GM12878 (cell line): Measurements from ENCODE around the gene SPN. TPM values are rescaled to one million over a fixed set of nuclear protein-coding genes. Genes with fewer than 3 reads are reported as not detected.

Experiments used
- ATAC-seq: fragments of 200-7000 bp; cut with Tn5 transposase; 3 replicates; pipeline ENCODE4 v1.9.1; 2020; ENCODE audit warnings: mild to moderate bottlenecking, moderate library complexity
- BruUV-seq: library from RNA; stranded (reverse); fragments of 400-500 nt; replicated peaks from 2 replicates; lab custom pipeline; 2021; lab: Mats Ljungman, UMichigan
- CTCF ChIA-PET: fragments of 300-600 bp; sonication (Branson Sonifier 250); formaldehyde crosslinking; extraction: SDS; loops from one replicate; lab custom pipeline; 2021; ENCODE audit warnings: inconsistent platforms; lab: Yijun Ruan, JAX
- POLR2A ChIA-PET: fragments of 350-600 bp; formaldehyde crosslinking; extraction: SDS; loops from one replicate; lab custom pipeline; 2021; ENCODE audit warnings: inconsistent platforms; lab: Charles Lee
- RAD21 ChIA-PET: fragments of 300-600 bp; sonication (Branson Sonifier 250); formaldehyde crosslinking; loops from one replicate; lab custom pipeline; 2023; ENCODE audit warnings: antibody characterized with exemption; ENCODE audit not compliant: unreplicated experiment; lab: Charles Lee
- SMC1A ChIA-PET: fragments of 300-600 bp; sonication (Branson Sonifier 250); formaldehyde crosslinking; loops from one replicate; lab custom pipeline; 2023; ENCODE audit not compliant: unreplicated experiment, uncharacterized antibody; lab: Charles Lee
- DNase-seq: peaks from one replicate; pipeline ENCODE4 v3.0.0-alpha.2; 2011; ENCODE audit warnings: low read depth, low spot score
- FAIRE-seq: peaks from 3 replicates; lab custom pipeline; 2011; peaks lifted over from hg19 to GRCh38; lab: Jason Lieb, UNC
- H2AFZ ChIP-seq: 2 replicates; pipeline ENCODE4 v1.6.0; 2011; ENCODE audit warnings: low read depth, low read length, control low read depth; ENCODE audit not compliant: control insufficient read depth
- H3K27ac ChIP-seq: 2 replicates; pipeline ENCODE4 v1.5.1; 2011; ENCODE audit warnings: control low read depth; ENCODE audit not compliant: control insufficient read depth, insufficient read depth
- H3K27me3 ChIP-seq, 2 experiments: replicated peaks in 1 of 2; 2 replicates each; pipeline versions ENCODE4 v1.6.0 to v1.6.1; 2011; ENCODE audit warnings: low read length in 1 of 2; ENCODE audit not compliant: control insufficient read depth in 2 of 2, insufficient read depth in 2 of 2
- H3K36me3 ChIP-seq, 2 experiments: 2 replicates each; pipeline ENCODE4 v1.5.1; 2011; ENCODE audit warnings: low read length in 1 of 2; ENCODE audit not compliant: control insufficient read depth in 2 of 2, insufficient read depth in 2 of 2
- H3K4me1 ChIP-seq: 2 replicates; pipeline ENCODE4 v1.6.1; 2011; ENCODE audit warnings: mild to moderate bottlenecking, low read length, moderate library complexity, mixed read lengths; ENCODE audit not compliant: control insufficient read depth, insufficient read depth
- H3K4me2 ChIP-seq: 2 replicates; pipeline ENCODE4 v1.6.0; 2011; ENCODE audit warnings: control low read depth; ENCODE audit not compliant: control insufficient read depth, insufficient read depth
- H3K4me3 ChIP-seq: fragments of 200-600 bp; sonication (generic); 2 replicates; pipeline ENCODE4 v1.5.1; 2016
- H3K79me2 ChIP-seq: 2 replicates; pipeline ENCODE4 v1.6.0; 2011; ENCODE audit warnings: low read length; ENCODE audit not compliant: control insufficient read depth, insufficient read depth
- H3K9ac ChIP-seq: 2 replicates; pipeline ENCODE4 v1.8.0; 2011; ENCODE audit warnings: low read length, control low read depth, mixed read lengths; ENCODE audit not compliant: control insufficient read depth, insufficient read depth
- H3K9me3 ChIP-seq: replicated peaks from 3 replicates; pipeline ENCODE4 v1.5.1; 2011; ENCODE audit warnings: mild to moderate bottlenecking, low read length; ENCODE audit not compliant: control insufficient read depth, insufficient read depth
- H4K20me1 ChIP-seq: 2 replicates; pipeline ENCODE4 v1.6.0; 2011; ENCODE audit not compliant: control insufficient read depth, insufficient read depth
- CBX5 ChIP-seq: sonication (generic); IDR thresholded peaks from 2 replicates; pipeline ENCODE4 v1.6.1; 2016; ENCODE audit warnings: low read depth, moderate library complexity, mild to moderate bottlenecking, inconsistent platforms
- PAX5 ChIP-seq: IDR thresholded peaks from 2 replicates; pipeline ENCODE4 v1.6.1; 2011; ENCODE audit warnings: low read depth, low read length, borderline replicate concordance
- POLR2AphosphoS5 ChIP-seq: IDR thresholded peaks from 2 replicates; pipeline ENCODE4 v1.6.1; 2011; ENCODE audit warnings: mild to moderate bottlenecking, low read length, inconsistent platforms
- ZNF217 ChIP-seq: fragments of 450-650 bp; IDR thresholded peaks from 2 replicates; pipeline ENCODE4 v1.6.1; 2017; ENCODE audit warnings: antibody characterized with exemption, mild to moderate bottlenecking
- WGBS: methylation state at CpG from one replicate; pipeline ENCODE4 v1.1.6; 2016; ENCODE audit warnings: low lambda C conversion rate; ENCODE audit not compliant: insufficient replicate concordance, insufficient coverage; ENCODE audit errors: missing lambda C conversion rate; 5-methylcytosine and 5-hydroxymethylcytosine counted together
- in situ Hi-C: fragments of 300-500 bp; cut with MboI; formaldehyde crosslinking; loops from 9 replicates; pipeline ENCODE4 v1.14.3; 2018; ENCODE audit warnings: mixed read lengths
- intact Hi-C: fragments of 100-400 bp; cut with micrococcal nuclease; formaldehyde crosslinking; loops from one replicate; pipeline ENCODE4 v1.14.2; 2022; ENCODE audit not compliant: unreplicated experiment
- polyA plus RNA-seq, 11 experiments: library from polyadenylated mRNA; depleted of rRNA in 4 of 11; unstranded in 6 of 11; stranded (reverse) in 5 of 11; fragments of >200 nt; fragmentation: Nextera tagmentation in 4 of 11; fragmentation: Illumina TruSeq in 1 of 11; extraction: Ambion mirVana in 4 of 11; extraction: Trizol in 1 of 11; gene quantifications; 1 replicate in 1 of 11; 2 replicates in 10 of 11; pipeline versions ENCODE4 v1.2.1 to v1.2.3, GENCODE V29; 2011 to 2016; ENCODE audit warnings: inconsistent platforms in 2 of 11, missing spikeins in 2 of 11, low read depth in 1 of 11
- total RNA-seq, 4 experiments: library from RNA; depleted of rRNA in 3 of 4; stranded (reverse); fragments of >200 nt in 3 of 4; fragmentation: Illumina TruSeq in 1 of 4; extraction: Trizol in 1 of 4; gene quantifications; 2 replicates each; pipeline versions ENCODE4 v1.2.1 to v1.2.3, GENCODE V29; 2013 to 2021
- TF ChIP-seq, protein P1 (sequence below): fragments of 450-650 bp; IDR thresholded peaks from 2 replicates; pipeline ENCODE4 v1.6.1; 2017; ENCODE audit warnings: low read depth, mild to moderate bottlenecking, moderate library complexity

Gene SPN
- total and polyA plus RNA-seq, 10 of the 15 experiments (the other 5 are each of a cell fraction or from before 2014, with no cell fraction given): 16.2 to 173 (median 92.7) TPM

DNA sequence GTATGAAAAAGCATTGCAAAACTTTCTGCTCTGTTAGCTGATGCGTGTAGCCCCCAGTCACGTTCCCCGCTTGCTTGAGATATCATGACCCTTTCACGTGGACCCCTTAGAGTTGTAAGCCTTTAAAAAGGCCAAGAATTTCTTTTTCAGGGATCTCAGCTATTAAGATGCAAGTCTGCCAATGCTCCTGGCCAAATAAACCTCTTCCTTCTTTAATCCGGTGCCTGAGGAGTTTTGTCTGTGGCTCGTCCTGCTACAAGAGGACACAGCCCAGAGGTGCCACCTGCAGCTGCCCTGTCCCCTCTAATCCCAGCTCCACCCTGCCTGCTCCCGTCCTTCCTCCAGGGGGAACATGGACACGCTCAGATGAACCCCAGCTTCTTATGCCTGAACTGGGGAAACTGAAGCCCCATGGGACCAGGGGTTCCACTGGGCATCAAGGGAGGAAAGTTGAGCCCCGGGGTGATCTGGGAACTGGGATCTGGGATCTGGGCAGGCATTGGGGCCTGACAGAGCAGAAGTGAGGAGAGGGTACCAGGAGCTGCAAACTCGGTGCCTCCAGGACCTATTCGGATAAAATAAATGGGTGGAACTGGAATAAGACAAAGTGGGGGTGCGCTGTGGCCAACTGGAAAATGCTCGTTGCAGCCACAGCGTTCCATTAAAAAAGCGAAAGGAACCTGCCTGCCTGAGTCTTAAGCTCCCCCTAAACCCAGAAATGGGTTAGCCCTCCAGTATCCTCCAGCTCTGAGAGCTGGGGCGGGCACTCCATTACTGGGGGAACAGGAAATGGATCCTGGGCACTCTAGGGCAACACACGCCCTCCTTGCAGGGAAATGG lies 35.7 kb downstream of the SPN start:
- Histone ChIP-seq H3K27ac (no peak overlapping the region), H3K79me2 (no peaks in the 10 kb centered on the region), H2AFZ (no peak overlapping the region), H3K4me3 (no peak overlapping the region), H3K9me3 (peaks cover 1% of the 10 kb centered on the region; the same call in 2 of the 3 replicates), H3K36me3 (no peaks in the 10 kb centered on the region; a peak in 1 of 4 replicates), H4K20me1 (no peaks in the 10 kb centered on the region), H3K27me3 (no peaks in the 10 kb centered on the region), H3K4me2 (no peak overlapping the region), H3K9ac (no peak overlapping the region), H3K4me1 (peaks cover 13% of the 10 kb centered on the region)
- ChIA-PET CTCF (interaction anchor here (0.7 to 5.2 kb wide), 10 partner anchors 10 to 150 kb away, joined by 3 to 27 read pairs (median 6); partner anchors contain the start of genes PAGR1 and SPN), RAD21 (interaction anchor here (1.0 to 2.2 kb wide), 5 partner anchors 19 to 86 kb away, joined by 3 to 5 read pairs (median 4); partner anchors contain the start of gene SPN), SMC1A (interaction anchor here (1.1 to 2.8 kb wide), 5 partner anchors 9 to 149 kb away, joined by 3 to 11 read pairs (median 7); no protein-coding TSS in a partner anchor), POLR2A (interaction anchor here (0.8 to 1.1 kb wide), 2 partner anchors 24 to 53 kb away, joined by 3 read pairs; no protein-coding TSS in a partner anchor)
- 65% methylated on average over 17 of the region's 17 CpGs for WGBS
- intact Hi-C loops: no loop called here
- DNase-seq: no peak
- ATAC-seq: no peak
- in situ Hi-C loops: loop anchor here (5.0 kb wide), 1 partner anchor 329 kb away; no protein-coding TSS in a partner anchor
- no peak for FAIRE-seq
- TF ChIP-seq CBX5 (0 out of 2 replicates have a peak, but pooled peaks have one; percentile 60), PAX5 (peak; percentile 38; the same call in 1 of the 2 replicates), ZNF217 (no peak), POLR2AphosphoS5 (no peak)
- TF ChIP-seq, protein P1, sequence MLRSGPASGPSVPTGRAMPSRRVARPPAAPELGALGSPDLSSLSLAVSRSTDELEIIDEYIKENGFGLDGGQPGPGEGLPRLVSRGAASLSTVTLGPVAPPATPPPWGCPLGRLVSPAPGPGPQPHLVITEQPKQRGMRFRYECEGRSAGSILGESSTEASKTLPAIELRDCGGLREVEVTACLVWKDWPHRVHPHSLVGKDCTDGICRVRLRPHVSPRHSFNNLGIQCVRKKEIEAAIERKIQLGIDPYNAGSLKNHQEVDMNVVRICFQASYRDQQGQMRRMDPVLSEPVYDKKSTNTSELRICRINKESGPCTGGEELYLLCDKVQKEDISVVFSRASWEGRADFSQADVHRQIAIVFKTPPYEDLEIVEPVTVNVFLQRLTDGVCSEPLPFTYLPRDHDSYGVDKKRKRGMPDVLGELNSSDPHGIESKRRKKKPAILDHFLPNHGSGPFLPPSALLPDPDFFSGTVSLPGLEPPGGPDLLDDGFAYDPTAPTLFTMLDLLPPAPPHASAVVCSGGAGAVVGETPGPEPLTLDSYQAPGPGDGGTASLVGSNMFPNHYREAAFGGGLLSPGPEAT: no peak
- BruUV-seq: no TSS peak
